Kidney capillary endothelial cell (primary cell): ENCODE results near the gene WDR4.
"Not testable (repeated sequence)": the region's sequence is repeated elsewhere in the genome, so short reads cannot be mapped to it uniquely, and the experiment has no call there.

ENCODE experiments used
- DNase-seq: peaks from one replicate; pipeline ENCODE4 v3.0.0-alpha.2; 2018; ENCODE audit warnings: low spot score

The WDR4 gene

GRCh38 chr21:42815217-42815616 lies 64.1 kb downstream of the WDR4 start:
- no peak for DNase-seq

GRCh38 chr21:42812528-42813241 lies 66.7 kb downstream of the WDR4 start:
- not testable (repeated sequence) for DNase-seq

- DNase-seq: no peak
These were observed 67.4 kb downstream of the WDR4 start for GRCh38 chr21:42811960-42812359.

GRCh38 chr21:42809577-42810475 lies 69.5 kb downstream of the WDR4 start:
- DNase-seq: no peak

GRCh38 chr21:42809171-42809570 lies 70.2 kb downstream of the WDR4 start:
- DNase-seq: no peak

GRCh38 chr21:42807938-42808613 lies 71.3 kb downstream of the WDR4 start:
- no peak for DNase-seq

- DNase-seq: not testable (repeated sequence)
These were observed 71.9 kb downstream of the WDR4 start for GRCh38 chr21:42807293-42807895.

- DNase-seq: no peak
These were observed 72.7 kb downstream of the WDR4 start for GRCh38 chr21:42806509-42807140.

- not testable (repeated sequence) for DNase-seq
These were observed 77.7 kb downstream of the WDR4 start for GRCh38 chr21:42801616-42802015.

- DNase-seq: no peak
These were observed 79.4 kb downstream of the WDR4 start for GRCh38 chr21:42799948-42800347.

- no peak for DNase-seq
These were observed 79.8 kb downstream of the WDR4 start for GRCh38 chr21:42799516-42799915.
